HCT116 (cell line): ENCODE results near the gene PSME2.

ENCODE experiments used
- EGR1 ChIP-seq: IDR thresholded peaks from 2 replicates; pipeline ENCODE4 v1.6.1; 2012; ENCODE audit warnings: low read depth
- EZH2 ChIP-seq: fragments of 200-600 bp; sonication (generic); IDR thresholded peaks from 2 replicates; pipeline ENCODE4 v1.6.1; 2017; ENCODE audit warnings: antibody characterized with exemption, mixed run types
- POLR2A ChIP-seq: IDR thresholded peaks from 2 replicates; pipeline ENCODE4 v1.7.0; 2011; ENCODE audit warnings: borderline replicate concordance; ENCODE audit not compliant: insufficient read depth, insufficient read length; ENCODE audit errors: extremely low read depth
- POLR2AphosphoS5 ChIP-seq: IDR thresholded peaks from 2 replicates; pipeline ENCODE4 v1.6.1; 2011; ENCODE audit warnings: mild to moderate bottlenecking, low read depth, low read length, moderate library complexity
- RAD21 ChIP-seq: IDR thresholded peaks from 2 replicates; pipeline ENCODE4 v1.6.1; 2012; ENCODE audit warnings: low read depth, mild to moderate bottlenecking
- SIN3A ChIP-seq: IDR thresholded peaks from 2 replicates; pipeline ENCODE4 v1.6.1; 2012; ENCODE audit warnings: low read depth
- ZNF274 ChIP-seq: fragments of 200-500 bp; sonication (Bioruptor generic); IDR thresholded peaks from 2 replicates; pipeline ENCODE4 v1.6.1; 2014; ENCODE audit warnings: mild to moderate bottlenecking, low read depth, low read length, inconsistent platforms
- TF ChIP-seq, protein P1 (sequence below), 3 experiments: fragments of 200-600 bp in 1 of 3; sonication (generic) in 1 of 3; IDR thresholded peaks in 2 of 3; conservative IDR thresholded peaks in 1 of 3; 2 replicates each; pipeline ENCODE4 v1.5.1; 2012 to 2017; ENCODE audit warnings: low read depth in 2 of 3, low read length in 2 of 3, antibody characterized with exemption in 1 of 3, borderline replicate concordance in 1 of 3, control low read depth in 1 of 3, mild to moderate bottlenecking in 1 of 3, mixed read lengths in 1 of 3, mixed run types in 1 of 3, moderate library complexity in 1 of 3; ENCODE audit not compliant: insufficient read depth in 1 of 3
- TF ChIP-seq, protein P2 (sequence below): IDR thresholded peaks from 2 replicates; pipeline ENCODE4 v1.6.1; 2012
- TF ChIP-seq, protein P3 (sequence below): IDR thresholded peaks from 2 replicates; pipeline ENCODE4 v1.6.1; 2012; ENCODE audit warnings: low read depth

DNA sequence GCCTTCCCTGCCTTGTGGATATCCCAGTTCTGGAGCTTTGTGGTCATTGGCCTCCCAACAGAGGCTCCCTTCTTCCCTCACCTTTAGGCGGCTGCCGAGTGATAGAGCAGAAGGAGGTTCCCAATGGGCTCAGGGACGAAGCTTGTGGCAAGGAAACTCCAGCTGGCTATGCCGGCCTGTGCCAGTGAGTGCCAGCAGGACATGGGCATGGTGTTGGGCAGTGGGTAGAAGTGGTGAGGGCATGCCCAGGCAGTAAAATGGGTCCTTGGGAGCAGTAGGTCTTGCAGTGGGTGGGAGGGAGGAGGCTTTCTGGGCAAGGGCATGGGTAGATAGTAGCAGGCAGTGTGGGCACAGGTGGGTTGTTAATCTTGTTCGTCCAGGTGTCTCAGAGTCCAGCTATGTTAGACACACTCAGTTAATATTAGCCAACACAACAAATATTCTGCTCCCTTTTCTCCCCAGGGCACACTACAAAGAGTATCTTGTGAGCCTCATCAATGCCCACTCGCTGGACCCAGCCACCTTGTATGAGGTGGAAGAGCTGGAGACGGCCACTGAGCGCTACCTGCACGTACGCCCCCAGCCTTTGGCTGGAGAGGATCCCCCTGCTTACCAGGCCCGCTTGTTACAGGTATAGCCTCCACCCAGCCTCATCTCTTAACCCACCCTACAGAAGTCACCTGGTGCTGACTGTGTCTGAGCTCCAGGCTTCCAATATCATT lies 13.5 kb upstream of the PSME2 start:
- TF ChIP-seq SIN3A (no peak), ZNF274 (no peak), EZH2 (no peak), RAD21 (no peak), POLR2A (no peak), EGR1 (no peak), POLR2AphosphoS5 (no peak)
- TF ChIP-seq, protein P1, sequence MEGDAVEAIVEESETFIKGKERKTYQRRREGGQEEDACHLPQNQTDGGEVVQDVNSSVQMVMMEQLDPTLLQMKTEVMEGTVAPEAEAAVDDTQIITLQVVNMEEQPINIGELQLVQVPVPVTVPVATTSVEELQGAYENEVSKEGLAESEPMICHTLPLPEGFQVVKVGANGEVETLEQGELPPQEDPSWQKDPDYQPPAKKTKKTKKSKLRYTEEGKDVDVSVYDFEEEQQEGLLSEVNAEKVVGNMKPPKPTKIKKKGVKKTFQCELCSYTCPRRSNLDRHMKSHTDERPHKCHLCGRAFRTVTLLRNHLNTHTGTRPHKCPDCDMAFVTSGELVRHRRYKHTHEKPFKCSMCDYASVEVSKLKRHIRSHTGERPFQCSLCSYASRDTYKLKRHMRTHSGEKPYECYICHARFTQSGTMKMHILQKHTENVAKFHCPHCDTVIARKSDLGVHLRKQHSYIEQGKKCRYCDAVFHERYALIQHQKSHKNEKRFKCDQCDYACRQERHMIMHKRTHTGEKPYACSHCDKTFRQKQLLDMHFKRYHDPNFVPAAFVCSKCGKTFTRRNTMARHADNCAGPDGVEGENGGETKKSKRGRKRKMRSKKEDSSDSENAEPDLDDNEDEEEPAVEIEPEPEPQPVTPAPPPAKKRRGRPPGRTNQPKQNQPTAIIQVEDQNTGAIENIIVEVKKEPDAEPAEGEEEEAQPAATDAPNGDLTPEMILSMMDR (IDR thresholded peaks at IDR 0.05 in 2 of 3, conservative IDR thresholded peaks at IDR 0.05 in 1 of 3; ENCODE audit: borderline replicate concordance in 1 of 3, insufficient read depth in 1 of 3, low read depth in 2 of 3, low read length in 2 of 3), result no peak
- TF ChIP-seq, protein P2, sequence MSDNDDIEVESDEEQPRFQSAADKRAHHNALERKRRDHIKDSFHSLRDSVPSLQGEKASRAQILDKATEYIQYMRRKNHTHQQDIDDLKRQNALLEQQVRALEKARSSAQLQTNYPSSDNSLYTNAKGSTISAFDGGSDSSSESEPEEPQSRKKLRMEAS, result no peak
- TF ChIP-seq, protein P3, sequence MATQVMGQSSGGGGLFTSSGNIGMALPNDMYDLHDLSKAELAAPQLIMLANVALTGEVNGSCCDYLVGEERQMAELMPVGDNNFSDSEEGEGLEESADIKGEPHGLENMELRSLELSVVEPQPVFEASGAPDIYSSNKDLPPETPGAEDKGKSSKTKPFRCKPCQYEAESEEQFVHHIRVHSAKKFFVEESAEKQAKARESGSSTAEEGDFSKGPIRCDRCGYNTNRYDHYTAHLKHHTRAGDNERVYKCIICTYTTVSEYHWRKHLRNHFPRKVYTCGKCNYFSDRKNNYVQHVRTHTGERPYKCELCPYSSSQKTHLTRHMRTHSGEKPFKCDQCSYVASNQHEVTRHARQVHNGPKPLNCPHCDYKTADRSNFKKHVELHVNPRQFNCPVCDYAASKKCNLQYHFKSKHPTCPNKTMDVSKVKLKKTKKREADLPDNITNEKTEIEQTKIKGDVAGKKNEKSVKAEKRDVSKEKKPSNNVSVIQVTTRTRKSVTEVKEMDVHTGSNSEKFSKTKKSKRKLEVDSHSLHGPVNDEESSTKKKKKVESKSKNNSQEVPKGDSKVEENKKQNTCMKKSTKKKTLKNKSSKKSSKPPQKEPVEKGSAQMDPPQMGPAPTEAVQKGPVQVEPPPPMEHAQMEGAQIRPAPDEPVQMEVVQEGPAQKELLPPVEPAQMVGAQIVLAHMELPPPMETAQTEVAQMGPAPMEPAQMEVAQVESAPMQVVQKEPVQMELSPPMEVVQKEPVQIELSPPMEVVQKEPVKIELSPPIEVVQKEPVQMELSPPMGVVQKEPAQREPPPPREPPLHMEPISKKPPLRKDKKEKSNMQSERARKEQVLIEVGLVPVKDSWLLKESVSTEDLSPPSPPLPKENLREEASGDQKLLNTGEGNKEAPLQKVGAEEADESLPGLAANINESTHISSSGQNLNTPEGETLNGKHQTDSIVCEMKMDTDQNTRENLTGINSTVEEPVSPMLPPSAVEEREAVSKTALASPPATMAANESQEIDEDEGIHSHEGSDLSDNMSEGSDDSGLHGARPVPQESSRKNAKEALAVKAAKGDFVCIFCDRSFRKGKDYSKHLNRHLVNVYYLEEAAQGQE, result no peak
